GM19455 (cell line): ENCODE measurements around the gene ATRNL1.
"Not testable (repeated sequence)": the region's sequence is repeated elsewhere in the genome, so short reads cannot be mapped to it uniquely, and the experiment has no call there.

ENCODE experiments used
- ATAC-seq: cut with Tn5 transposase; IDR thresholded peaks from one replicate; pipeline ENCODE4 v1.9.1; 2021; ENCODE audit not compliant: unreplicated experiment

ATRNL1 gene

GRCh38 chr10:115745943-115746342 lies 652.8 kb downstream of the ATRNL1 start:
- ATAC-seq: no peak

GRCh38 chr10:115747811-115748210 lies 654.6 kb downstream of the ATRNL1 start:
- no peak for ATAC-seq

- ATAC-seq: not testable (repeated sequence)
These were observed 665.3 kb downstream of the ATRNL1 start for GRCh38 chr10:115758488-115758887.

DNA sequence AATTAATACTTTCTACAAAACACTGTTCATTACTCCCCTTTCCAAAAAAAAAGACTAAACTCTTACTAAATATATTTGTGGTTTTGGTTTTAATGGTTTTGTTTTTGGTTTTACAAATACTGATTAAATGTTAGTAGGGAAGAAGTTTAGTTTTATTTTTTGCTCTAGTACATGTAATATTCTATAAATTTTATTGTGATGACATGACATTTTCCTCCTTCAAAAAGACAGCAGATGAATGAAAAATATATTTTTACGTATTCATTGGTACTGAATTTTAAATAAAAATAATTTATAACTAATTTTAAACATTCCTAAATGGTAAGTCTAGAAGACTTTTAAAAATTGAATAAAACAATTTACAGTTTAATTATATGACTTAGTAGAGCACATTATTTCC lies 667.0 kb downstream of the ATRNL1 start:
- ATAC-seq: no peak

GRCh38 chr10:115761166-115761565 lies 668.0 kb downstream of the ATRNL1 start:
- no peak for ATAC-seq

DNA sequence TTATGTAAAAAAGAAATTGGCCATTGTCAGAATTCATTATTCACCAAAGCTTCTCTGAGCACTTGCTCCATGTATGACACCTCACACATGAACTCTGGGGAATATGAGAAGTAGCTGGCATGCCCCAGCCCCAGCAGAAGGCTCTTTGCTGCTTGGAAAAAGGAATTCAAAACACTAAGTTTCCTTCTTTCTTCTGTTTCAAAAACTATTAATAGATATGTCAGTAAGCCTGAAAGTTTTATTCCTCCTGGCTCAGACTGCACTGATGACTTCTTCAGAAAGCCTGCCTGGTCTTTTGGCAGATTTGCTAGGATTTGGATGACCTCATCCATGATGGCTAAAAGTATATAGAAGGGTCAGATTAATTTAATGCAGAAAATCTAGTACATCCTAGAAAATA lies 668.9 kb downstream of the ATRNL1 start:
- no peak for ATAC-seq

GRCh38 chr10:115771755-115772154 lies 678.6 kb downstream of the ATRNL1 start:
- ATAC-seq: no peak

GRCh38 chr10:115772606-115773005 lies 679.4 kb downstream of the ATRNL1 start:
- no peak for ATAC-seq

- ATAC-seq: no peak
These were observed 680.7 kb downstream of the ATRNL1 start for GRCh38 chr10:115773832-115774231.

GRCh38 chr10:115774721-115775120 lies 681.6 kb downstream of the ATRNL1 start:
- no peak for ATAC-seq

DNA sequence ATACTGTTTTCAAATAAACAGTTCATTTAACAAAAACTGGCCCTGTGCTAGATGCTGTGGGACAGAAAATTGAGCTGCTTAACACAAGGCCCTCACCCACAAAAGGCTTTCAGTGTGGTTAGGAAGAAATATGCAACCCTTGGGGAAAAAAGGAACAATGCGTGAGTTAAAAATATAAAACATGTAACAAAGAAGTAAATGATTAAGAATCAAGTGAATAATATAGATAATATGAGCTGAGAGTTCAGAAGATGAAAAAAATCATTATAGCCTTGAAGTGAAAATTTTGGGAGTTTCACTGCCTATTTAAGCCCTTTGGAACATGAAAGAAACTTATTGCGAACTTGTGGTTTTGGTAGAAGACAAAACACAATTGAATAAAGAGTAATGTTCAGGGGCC lies 684.5 kb downstream of the ATRNL1 start:
- no peak for ATAC-seq

DNA sequence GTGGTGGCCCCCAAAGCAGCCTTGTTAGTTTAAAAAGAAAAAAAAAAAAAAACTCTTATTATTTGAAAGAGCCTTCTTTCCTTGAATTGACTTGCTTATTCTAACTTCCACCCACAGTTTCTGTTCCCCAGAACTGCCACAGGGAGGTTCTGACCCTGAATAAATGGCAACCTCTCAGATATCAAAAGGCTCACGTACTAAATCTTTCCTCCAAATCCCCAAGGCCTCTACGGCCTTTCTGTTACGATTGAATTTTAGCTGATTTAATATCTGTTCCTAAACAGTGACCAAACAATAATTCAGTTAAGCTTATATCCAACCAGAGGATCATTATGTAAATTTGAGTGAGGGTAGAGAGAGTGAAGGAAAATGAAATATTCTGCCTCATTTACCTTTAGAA lies 697.1 kb downstream of the ATRNL1 start:
- ATAC-seq: no peak

DNA sequence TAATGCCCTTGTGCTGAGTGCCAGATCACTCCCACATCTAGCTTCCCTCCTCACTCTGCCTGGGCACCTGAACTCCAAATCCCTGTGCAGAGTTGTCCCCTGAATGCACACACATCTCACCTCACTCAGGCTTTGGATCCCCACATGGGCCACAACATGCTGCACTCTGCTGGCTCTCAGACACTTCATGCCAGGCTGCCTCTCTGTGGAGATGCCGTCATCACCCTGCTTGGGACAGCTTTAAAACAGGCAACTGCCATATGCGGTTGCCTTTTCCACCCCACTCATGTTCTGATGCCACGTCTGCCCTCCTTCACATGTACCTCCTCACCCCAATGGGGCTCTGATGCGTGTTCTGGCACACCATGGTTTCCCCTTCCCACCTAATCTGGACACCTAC lies 702.8 kb downstream of the ATRNL1 start:
- ATAC-seq: no peak

DNA sequence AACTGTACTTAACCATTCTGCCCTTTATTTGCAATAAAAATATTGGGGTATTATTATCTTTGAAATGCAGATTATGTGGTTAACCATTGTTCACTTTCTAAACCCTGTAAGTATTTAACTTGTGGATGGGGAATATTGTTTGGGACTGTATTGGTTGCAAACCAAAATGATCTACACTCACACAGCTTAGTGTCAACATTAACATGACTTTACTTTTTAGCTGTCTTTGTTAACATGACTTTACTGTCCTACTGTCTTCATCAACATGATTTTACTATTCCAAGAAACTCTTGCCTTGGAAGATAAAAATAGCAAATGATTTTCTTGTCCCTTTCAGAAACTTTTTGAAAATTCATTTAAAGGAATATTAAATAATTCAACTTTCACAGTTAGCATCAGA lies 708.3 kb downstream of the ATRNL1 start:
- ATAC-seq: no peak

DNA sequence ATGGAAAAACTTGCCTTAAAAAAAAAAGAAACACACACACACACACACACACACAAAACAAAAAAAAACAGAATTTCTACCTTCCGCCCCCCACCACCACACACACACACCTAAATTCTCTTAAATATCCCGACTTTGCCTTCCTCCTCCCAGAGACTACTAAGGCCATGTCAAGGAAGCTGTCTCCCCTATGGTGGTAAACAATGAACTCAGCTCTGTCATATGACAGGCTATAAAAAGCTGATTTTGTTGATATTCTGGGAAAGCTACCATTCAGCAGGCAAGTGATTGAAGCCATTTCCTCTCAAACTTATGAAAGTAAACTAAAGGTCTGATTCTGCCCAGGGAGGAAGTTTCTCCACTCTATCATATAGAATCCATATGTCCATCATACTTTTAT lies 708.8 kb downstream of the ATRNL1 start:
- ATAC-seq: no peak

DNA sequence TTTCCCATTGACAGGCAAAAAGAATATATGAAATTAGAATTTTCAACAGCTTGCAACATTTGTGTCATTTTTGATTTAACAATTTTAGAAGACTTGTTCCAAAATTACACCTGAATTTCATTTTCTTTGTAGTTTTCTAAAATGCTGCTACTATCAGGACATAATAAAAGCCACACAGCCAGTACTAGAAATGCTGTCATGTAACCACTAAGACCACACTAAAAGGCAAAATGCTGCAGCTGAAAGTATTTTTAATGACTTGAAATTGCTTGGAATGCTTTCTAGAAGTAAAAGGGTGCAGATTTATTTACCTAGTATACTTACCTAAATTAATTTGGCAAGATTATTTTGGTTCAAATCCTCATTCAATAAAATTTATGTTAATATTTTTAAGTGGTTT lies 709.7 kb downstream of the ATRNL1 start:
- ATAC-seq: no peak

GRCh38 chr10:115814542-115814941 lies 721.4 kb downstream of the ATRNL1 start:
- no peak for ATAC-seq

- ATAC-seq: no peak
These were observed 724.8 kb downstream of the ATRNL1 start for GRCh38 chr10:115818012-115818411.

DNA sequence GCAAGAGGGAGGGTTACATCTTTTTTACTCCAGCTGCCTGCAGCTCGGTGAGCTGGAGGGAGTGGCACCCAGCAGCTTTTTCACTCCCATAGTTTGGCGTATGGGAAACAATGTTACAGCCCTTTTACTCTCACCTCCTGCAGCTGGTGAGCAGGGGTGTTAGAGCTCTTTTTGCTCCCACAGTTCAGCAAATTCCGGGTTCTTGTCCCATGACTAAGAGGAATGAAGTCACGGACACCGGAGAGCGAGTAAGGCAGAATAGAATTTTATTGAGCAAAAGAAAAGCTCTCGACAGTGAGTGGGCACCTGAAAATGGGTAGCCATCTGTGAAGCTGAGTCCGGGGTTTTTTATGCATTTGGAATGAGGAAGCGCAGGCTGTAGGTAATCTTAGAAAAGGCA lies 733.2 kb downstream of the ATRNL1 start:
- no peak for ATAC-seq

GRCh38 chr10:115827231-115828009 lies 734.3 kb downstream of the ATRNL1 start:
- no peak for ATAC-seq

- ATAC-seq: not testable (repeated sequence)
These were observed 735.0 kb downstream of the ATRNL1 start for GRCh38 chr10:115828182-115828581.

- no peak for ATAC-seq
These were observed 736.5 kb downstream of the ATRNL1 start for GRCh38 chr10:115829521-115830205.
